GM21381 (cell line): ENCODE results near the gene ZSCAN18.

Experiments
- ATAC-seq: cut with Tn5 transposase; IDR thresholded peaks from one replicate; pipeline ENCODE4 v1.9.1; 2021; ENCODE audit warnings: mild to moderate bottlenecking, moderate library complexity; ENCODE audit not compliant: unreplicated experiment

Gene ZSCAN18

DNA sequence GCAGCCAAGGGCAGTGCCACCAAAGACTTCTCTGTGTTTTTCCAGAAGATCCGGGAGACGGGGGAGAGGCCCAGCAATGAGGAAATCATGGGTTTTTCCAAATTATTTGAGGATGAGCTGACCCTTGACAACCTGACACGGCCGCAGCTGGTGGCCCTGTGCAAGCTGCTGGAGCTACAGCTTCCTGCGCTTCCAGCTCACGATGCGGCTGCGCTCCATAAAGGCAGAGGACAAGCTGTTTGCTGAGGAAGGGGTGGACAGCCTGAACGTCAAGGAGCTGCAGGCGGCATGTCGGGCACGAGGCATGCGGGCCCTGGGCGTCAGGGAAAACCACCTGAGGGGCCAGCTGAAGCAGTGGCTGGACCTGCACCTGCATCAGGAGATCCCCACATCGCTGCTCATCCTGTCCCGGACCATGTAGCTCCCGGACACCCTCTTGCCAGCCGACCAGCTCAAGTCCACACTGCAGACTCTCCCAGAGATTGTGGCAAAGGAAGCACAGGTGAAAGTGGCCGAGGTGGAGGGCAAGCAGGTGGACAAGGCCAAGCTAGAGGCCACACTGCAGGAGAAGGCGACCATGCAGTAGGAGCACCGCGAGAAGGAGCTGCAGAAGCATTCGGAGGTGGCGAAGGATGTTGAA is 52.5 kb downstream of the ZSCAN18 start:
- no peak for ATAC-seq

DNA sequence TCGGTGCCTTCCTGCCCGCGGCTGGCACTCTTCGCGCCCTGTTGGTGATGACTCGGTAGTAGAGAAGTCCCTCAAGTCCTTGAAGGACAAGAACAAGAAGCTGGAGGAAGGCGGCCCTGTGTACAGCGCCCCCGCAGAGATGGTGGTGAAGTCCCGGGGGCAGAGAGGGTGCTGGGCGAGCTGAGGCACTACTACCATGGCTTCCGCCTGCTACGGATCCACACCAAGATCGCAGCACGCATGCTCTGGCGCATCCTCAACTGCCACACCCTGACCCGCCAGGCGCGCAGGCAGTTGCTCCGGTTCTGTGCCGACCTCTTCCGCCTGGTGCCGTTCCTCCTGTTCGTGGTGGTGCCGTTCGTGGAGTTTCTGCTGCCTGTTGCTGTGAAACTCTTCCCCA is 53.1 kb downstream of the ZSCAN18 start:
- no peak for ATAC-seq

DNA sequence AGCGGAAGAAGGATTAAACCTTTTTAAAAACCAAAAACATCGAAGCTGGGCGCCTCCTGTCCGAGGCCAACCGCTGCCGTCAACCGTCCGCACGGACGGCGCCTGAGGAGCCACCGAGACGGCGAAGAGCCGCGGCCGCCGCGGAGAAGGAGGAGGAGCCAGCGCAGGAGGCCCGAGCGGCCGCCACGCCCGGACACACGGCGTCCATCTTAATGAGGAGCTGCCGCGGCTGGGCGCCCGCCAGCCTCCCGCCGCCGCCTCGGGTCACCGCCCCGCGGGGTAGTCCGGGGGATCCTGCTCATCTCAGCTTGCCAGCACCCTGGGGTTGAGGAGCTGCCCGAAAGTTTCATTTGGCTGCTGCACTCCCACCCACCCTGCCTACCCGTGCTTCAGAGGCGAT is 53.6 kb downstream of the ZSCAN18 start:
- ATAC-seq = no peak

DNA sequence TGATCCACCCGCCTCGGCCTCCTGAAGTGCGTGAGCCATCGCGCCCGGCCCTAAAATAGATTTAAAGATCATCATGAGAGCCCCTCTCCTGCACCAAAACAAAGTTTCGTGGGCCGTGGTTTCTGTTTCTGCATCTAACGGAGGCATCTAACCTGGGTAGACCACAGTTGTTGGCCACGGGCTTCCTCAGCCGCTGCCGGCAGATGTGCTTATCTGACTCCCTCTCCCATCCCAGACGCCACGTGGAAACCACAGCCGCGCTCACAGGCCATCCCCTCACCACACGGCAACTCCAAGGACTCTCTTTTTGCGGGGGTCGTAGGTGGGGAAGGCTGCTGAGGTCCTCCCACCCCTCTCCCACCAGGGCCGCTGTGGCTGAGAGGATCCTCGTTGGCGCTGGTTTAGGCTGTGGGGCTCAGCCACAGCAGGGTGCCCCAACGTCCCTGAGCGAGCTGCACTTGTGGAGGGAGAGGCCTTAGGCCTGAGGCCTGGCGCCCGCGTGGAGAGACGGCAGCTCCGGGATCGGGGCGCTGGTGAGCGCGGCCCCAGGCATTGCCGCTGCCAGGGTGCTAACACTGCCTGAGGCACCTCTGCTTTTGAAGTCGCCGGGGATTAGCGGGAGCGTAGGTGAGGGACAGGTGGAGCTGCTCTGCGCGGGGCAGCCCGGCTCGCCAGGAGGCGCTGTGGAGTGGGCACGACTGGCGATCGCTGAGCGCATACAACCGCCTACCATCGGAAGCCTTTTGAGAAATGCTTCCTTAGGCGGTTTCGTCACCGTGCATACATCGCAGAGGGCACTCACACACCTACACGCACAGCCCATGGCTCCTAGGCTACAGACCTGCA is 55.3 kb downstream of the ZSCAN18 start:
- ATAC-seq = no peak

DNA sequence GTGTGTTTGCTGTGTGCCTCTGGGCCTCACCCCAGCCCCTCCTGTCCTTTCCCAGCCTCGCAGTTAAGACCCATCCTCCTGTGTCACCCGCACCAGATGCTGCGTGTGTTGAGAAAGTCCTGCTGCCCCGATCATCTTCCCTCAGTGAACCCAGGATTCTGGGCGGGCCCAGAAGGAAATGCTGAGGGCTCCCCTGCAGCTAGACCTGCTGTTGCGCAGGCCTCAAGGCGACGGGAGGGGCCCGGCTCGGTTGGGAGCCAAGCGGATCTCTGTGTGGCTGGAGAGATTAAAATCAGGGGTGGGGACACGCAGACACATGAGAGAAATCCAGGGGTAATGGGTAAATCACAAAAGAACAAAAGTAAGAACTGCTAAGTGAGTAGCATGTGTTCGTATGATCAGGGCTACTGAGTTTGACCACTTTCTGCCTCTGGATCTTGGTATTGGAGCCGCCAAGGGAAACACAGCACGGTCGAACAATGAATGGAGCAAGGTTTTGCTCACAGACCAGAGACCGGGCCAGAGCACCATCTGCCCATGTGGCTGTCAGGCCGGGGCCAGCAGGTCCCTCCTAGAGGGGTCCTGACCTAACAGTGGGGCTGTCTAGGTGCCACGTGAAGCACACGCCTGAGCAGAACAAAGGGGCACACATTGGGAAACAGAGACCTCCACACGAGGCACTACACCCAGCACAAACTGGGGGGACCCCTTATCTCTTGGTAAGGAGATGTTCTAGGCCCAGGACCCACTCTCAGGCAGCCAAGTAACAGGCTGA is 57.1 kb downstream of the ZSCAN18 start:
- ATAC-seq = no peak

DNA sequence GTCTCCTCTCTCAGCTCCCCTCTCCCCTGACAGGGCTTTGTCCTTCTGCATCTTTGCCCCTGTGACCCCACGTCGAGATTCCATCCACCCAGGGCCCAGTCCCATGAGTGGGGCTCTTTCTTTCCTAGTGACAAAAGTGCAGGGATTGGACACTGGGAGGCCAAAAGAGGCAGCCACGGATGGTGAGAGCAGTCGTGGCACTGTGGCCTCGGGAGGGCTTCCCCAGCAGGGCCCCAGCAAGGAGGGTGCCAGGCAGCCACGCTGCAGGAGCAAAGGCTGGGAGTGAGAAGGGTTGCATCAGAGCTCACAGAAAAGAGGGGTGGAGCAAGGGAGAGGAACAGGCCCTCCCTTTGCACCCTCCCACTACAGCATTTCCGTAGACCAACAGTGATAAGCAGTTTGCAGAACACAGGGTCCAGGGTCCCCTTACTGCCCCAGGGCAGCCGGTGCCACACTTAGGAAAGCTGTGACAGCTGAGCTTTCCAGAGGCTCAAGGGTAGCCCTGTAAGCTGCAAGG is 59.3 kb downstream of the ZSCAN18 start:
- no peak for ATAC-seq

DNA sequence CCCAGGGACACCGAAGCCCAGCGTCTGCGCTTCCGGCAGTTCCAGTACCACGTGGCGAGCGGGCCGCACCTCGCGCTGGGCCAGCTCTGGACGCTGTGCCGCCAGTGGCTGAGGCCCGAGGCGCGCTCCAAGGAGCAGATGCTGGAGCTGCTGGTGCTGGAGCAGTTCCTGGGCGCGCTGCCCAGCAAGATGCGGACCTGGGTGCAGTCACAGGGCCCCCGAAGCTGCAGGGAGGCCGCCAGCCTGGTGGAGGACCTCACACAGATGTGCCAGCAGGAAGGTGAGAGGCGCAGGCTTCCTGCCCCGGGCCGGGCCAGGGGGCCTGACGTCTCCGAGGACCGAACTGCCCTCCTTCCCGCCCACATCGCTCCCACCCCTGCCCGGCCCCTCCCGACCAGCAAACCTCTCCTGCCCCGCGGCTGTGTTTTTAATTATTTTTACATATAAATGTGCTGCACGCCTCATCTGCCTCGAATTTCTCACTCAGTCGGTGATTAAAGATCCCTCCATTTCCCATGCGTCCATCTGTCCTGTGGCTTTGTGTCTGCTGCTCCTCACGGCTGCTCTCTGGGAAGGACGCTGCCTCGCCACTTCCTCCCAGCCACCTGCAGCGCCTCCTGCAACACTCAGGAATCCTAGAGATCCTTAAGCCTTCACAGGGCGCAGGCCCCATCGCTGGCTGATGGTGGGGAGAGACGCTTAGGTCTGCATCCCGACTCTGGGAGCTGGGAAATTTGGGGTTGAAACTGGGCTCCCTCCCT is 59.9 kb downstream of the ZSCAN18 start:
- no peak for ATAC-seq

DNA sequence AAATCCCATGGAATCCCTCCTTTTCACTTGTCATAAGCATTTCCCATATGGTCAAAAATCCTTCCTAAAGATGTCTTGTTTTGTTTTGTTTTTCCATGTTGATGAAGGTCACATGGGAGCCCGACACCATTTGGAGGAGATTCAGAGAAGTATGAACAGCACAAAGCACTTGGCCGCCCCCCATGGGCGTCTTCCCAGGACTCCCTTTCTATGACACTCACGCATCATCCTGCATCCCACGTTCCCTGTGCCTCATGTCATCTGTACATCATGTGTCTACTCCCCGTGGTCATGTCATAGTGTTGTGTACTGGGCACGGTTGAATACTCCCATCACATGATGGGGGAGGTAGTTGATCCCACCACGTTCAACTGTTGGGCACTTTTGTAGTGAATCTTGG is 62.2 kb downstream of the ZSCAN18 start:
- ATAC-seq = no peak

DNA sequence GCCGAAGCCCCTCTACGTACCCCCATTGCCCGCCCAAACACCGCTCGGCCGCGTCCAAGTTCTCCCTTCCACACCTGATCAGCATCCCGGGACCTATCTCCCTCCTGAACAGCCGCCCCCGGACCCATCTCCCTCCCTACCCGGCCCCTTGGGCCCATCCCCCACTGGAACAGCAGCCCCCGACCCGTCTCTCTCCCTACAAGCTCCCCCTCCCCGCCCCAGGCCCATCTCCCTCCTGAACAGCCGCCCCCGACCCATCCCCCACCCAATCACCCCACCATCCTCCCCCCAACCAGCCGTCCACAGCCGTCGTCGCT is 63.6 kb downstream of the ZSCAN18 start:
- ATAC-seq = no peak
